NCI-H345 treated with DMSO at 0.1 percent for 48 hours (cell line): ENCODE results near the gene COX19.

ENCODE experiments used
- DNase-seq: peaks from one replicate; lab custom pipeline; 2025; ENCODE audit not compliant: unreplicated experiment; lab: John Stamatoyannopoulos, UW

Gene COX19

GRCh38 chr7:974820-975681 is at the start of gene COX19:
Gene COX19, minus strand, starts transcription at chr7:975549. Its CDS starts 40 bp downstream, at chr7:975509.
- peak; percentile 37 for DNase-seq

- DNase-seq = no peak
Measured at GRCh38 chr7:1024331-1024841, 49.0 kb upstream of the COX19 start.

GRCh38 chr7:1022801-1023465 is 47.6 kb upstream of the COX19 start:
- DNase-seq = no peak

GRCh38 chr7:1022356-1022755 is 47.0 kb upstream of the COX19 start:
- no peak for DNase-seq

DNA sequence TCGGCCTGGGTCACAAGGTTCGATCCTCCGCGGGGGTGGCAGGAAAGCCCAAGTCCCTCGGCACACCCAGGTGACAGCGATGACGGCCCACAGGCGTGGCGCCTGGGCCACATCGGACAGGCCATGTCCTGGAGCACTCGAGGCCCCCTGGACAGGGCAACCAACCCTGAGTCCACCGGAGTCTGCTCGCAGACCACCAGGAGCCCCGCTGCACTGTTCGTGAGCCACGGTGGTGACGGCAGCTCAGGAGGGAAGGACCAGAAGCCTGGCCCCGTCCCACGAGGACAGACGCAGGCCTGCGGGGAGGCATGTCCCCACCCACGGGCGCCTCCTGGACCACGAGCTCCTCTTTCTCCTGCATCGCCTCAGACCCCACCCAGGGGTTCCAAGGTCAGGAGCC is 46.6 kb upstream of the COX19 start:
- DNase-seq = no peak

GRCh38 chr7:1021366-1021765 is 46.0 kb upstream of the COX19 start:
- DNase-seq = no peak

- no peak for DNase-seq
Measured at GRCh38 chr7:1020849-1021251, 45.5 kb upstream of the COX19 start.

DNA sequence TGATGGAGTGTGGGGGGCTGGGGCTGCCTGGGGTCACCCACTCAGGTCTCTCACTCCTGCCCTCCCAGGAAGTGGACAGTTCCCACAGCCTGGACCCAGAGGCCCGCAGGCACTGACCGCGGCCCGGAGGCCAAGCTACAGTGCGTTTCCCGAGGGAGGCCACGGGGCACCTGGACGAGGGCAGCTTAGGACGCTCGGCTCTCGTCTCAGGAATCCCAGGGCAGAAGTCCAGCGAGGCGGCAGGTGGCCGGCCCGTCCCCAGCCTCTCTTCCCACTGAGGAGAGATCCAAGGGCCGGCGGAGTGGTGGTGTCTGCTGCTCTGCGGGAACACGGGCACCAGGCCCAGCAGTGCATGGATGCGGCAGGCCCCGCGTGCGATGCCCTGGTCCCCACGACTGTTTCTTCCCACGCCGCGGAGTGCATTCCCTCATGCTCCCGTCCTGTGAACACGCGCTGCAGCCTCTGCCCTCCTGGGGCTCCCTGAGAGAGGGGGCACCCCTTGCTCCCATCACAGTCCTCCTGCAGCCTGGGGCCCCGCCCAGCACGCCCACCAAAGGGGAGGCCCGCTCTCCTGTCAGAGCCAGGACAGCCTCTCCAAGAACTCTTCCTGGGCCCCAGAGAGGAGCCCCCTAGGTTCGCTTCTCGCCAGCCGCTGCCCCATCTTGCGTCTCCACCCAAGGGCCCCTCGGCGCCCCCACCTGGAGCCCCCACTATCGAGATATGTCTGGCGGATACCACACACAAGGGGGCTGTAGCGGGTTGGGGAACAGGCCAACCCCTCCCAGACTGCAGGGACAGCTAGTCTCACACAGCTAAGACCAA is 44.7 kb upstream of the COX19 start:
- no peak for DNase-seq

DNA sequence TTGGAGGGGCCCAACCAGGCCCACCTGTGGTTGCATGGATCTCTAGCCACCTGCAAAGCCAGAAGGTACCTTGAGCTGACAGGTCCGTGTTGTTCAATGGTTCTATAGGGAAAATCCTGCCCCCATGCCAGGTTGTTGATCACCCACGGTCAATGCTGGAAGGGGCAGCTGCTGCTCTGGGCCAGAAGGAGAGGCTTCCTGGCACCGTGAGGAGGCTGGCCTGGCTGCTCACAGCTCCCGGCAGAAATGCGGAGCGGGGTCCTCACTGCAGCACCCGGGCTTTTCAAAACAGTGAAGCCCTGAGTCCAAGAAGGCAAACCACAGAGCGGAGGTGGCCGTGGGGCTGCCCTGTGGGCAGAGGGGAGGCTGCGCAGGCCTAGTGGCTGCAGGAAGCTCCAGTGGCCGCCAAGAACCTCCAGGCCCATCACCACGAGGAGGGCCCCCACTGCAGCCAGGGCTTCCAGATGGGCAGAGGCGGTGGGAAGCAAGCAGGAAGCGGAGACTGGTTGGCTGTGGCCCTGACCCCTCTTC is 44.0 kb upstream of the COX19 start:
- DNase-seq = no peak

DNA sequence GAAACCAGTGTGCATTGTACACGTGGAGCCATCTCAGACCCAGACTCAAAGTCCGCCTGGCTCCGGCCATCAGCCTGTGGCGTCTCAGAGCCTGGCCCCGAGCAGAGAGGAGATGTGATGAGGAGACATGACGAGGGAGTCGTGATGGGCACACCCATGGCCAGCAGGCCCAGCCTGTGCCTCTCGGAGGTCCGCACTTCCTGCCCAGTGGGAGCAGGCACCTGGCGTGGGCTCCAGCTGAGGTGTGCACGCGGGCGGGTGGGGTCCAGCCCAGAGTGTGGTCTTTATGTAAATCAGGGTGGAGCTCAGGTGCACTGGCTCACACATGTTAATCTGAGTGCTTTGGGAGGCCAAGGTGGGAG is 43.0 kb upstream of the COX19 start:
- no peak for DNase-seq

DNA sequence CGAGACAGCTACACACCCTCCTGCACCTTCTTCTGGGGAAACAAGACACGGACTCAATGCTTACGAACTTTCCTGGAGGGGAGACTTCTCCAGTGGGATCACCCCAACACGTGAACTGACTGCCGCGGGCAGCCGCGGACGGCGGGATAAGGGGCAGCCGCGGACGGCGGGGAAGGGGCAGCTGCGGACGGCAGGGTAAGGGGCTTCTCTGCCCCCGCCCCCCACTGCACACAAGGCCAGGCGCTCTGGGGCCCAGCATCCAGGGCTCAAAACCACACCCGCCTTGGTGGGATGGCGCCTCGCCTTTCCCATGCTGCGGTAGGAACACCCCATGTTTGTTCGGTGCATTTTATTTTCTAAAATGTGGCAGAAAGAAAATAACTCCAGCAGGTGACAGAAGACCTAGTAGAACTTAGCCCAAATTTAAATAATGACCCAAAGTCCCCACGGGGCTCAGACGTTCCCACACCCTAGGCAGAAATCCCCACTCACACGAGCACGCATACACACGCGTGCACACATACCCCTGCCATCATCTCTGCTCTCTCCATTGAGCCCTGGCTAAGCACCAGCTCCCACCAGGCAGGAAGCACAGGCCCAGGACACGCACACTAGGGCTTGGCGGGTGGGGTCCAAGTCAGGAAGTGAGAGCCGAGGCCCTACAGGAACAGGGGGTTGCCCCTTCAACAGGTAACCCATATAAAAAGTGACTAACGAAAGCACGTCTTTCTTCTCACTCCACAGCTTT is 42.4 kb upstream of the COX19 start:
- no peak for DNase-seq

GRCh38 chr7:1016577-1017531 is 41.5 kb upstream of the COX19 start:
- DNase-seq = no peak

DNA sequence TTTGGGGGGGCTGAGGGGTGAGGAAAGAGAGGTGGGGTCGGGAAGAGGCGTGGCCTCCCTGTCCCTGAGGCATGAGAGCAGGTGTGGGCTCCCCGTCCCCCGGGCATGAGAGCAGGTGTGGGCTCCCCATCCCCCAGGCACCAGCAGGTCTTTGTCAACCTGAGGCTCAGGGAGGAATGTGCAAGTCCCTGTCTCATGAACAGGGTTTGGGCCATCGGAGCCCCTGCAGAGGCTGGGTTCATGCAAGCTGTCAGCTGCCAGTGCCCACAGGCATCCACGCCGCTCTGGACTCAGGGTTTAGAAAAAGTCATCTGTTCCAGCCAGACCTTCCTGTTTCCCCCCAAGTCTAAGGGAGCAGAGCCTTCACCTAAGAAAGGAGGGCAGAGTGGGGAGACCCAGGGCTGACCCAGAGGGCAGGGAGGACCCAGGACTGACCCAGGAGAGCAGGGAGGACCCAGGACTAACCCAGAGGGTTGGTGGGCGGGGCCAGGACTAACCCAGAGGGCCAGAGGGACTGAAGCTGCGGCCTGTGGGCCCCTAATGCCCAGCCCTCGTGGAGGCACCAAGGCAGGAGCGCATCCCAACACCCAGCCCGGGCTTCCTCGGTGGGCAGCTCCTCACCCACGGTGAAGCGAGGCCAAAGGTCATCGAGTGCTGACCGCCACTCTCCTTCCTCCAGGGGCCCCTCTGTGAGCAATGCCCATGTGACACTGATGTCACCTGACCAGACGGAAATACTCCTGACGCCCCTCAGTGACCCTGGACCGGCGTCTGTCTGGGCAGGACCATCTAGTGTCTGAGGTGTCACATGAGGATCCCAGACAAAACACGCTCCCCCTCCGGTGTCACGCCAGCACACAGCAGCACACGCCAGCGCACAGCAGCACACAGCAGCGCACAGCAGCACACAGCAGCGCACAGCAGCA is 40.1 kb upstream of the COX19 start:
- DNase-seq = no peak

DNA sequence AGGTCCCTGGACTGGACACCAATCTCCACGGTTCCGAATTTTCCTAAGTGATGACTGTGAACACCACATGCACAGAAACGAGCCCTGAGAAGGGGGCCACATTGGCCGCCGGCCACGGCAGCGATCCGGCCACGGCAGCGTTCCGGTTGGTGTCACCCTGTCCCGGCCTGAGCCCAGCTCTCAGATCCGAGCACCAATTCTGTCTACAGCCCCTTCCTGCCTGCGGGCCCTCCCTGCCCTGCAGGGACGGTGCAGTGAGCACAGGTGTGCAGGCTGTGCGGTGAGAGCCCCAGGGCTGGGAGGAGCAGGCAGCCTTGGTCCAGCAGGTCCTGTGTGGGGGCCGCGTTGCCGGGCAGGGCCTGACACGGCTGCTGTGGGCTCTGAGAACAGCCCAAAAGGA is 39.3 kb upstream of the COX19 start:
- no peak for DNase-seq

DNA sequence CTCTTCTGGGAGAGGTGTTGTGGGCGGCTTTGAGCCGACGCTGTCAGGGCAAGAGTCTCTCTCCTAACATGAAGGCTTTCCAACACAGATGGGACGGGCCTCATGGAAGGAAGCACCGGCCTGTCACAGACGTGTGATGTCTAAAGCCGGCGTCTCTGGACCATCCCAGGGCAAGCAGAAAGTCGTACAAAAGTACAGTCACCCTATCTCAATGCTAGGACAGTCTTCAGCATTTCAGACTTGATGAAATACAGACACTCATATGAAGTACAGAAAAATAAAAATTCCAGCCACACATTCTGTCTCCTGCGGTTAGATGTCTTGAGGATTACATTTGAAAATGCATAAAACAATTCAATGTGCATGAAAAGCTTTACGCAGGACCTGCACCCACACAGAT is 38.2 kb upstream of the COX19 start:
- no peak for DNase-seq

GRCh38 chr7:1012716-1013095 is 37.4 kb upstream of the COX19 start:
- DNase-seq = no peak

GRCh38 chr7:1012004-1012715 is 36.8 kb upstream of the COX19 start:
- DNase-seq = no peak
